Measurements from ENCODE around the gene ZBTB46. TPM values are rescaled to one million over a fixed set of nuclear protein-coding genes. Genes with fewer than 3 reads are reported as not detected.

Gene ZBTB46
- total RNA-seq, 1 experiment from 2014 or later: 15.9 TPM

- no peaks in the 10 kb centered on the region for H3K36me3 ChIP-seq
- no peaks in the 10 kb centered on the region for H3K9me3 ChIP-seq
- no peaks in the 10 kb centered on the region for H3K27me3 ChIP-seq
- peak overlapping the region; percentile 25; the same call in 1 of the 2 replicates for H3K4me3 ChIP-seq
- DNase-seq: no peak
These were observed 555 bp upstream of the ZBTB46 start for GRCh38 chr20:63831646-63831992.

- no peaks in the 10 kb centered on the region for H3K27me3 ChIP-seq
- no peaks in the 10 kb centered on the region for H3K9me3 ChIP-seq
- peaks cover 4% of the 10 kb centered on the region; the same call in 1 of the 2 replicates for H3K36me3 ChIP-seq
- peak overlapping the region; percentile 57 for H3K4me3 ChIP-seq
- DNase-seq: peak; percentile 42
These were observed 874 bp downstream of the ZBTB46 start for GRCh38 chr20:63829945-63830835.

GRCh38 chr20:63829603-63829944, 1.5 kb downstream of the ZBTB46 start:
- Histone ChIP-seq H3K9me3 (no peaks in the 10 kb centered on the region), H3K4me3 (peak overlapping the region; percentile 57), H3K27me3 (no peaks in the 10 kb centered on the region), H3K36me3 (peaks cover 4% of the 10 kb centered on the region; the same call in 1 of the 2 replicates)
- DNase-seq: no peak

- no peak for DNase-seq
- Histone ChIP-seq H3K27me3 (no peaks in the 10 kb centered on the region), H3K4me3 (no peak overlapping the region), H3K9me3 (no peaks in the 10 kb centered on the region), H3K36me3 (peaks cover 4% of the 10 kb centered on the region; the same call in 1 of the 2 replicates)
These were observed 2.1 kb downstream of the ZBTB46 start for GRCh38 chr20:63828951-63829350.

GRCh38 chr20:63828545-63828944, 2.5 kb downstream of the ZBTB46 start:
- no peak overlapping the region for H3K4me3 ChIP-seq
- peaks cover 4% of the 10 kb centered on the region; the same call in 1 of the 2 replicates for H3K36me3 ChIP-seq
- no peak for DNase-seq
- H3K9me3 ChIP-seq: no peaks in the 10 kb centered on the region
- H3K27me3 ChIP-seq: no peaks in the 10 kb centered on the region

GRCh38 chr20:63828124-63828523, 2.9 kb downstream of the ZBTB46 start:
- H3K9me3 ChIP-seq: no peaks in the 10 kb centered on the region
- DNase-seq: no peak
- H3K36me3 ChIP-seq: peaks cover 4% of the 10 kb centered on the region; the same call in 1 of the 2 replicates
- H3K27me3 ChIP-seq: no peaks in the 10 kb centered on the region
- H3K4me3 ChIP-seq: no peak overlapping the region

- peak; percentile 76 for DNase-seq
- Histone ChIP-seq H3K9me3 (no peaks in the 10 kb centered on the region), H3K36me3 (peaks cover 4% of the 10 kb centered on the region; the same call in 1 of the 2 replicates), H3K27me3 (no peaks in the 10 kb centered on the region), H3K4me3 (no peak overlapping the region)
These were observed 4.3 kb downstream of the ZBTB46 start for GRCh38 chr20:63826753-63827152.

GRCh38 chr20:63825331-63826118, 5.5 kb downstream of the ZBTB46 start:
- Histone ChIP-seq H3K27me3 (no peaks in the 10 kb centered on the region), H3K36me3 (peaks cover 4% of the 10 kb centered on the region; the same call in 1 of the 2 replicates), H3K4me3 (no peak overlapping the region), H3K9me3 (no peaks in the 10 kb centered on the region)
- DNase-seq: no peak

GRCh38 chr20:63823691-63824311, 7.3 kb downstream of the ZBTB46 start:
- no peaks in the 10 kb centered on the region for H3K27me3 ChIP-seq
- no peak overlapping the region for H3K4me3 ChIP-seq
- no peak for DNase-seq
- no peaks in the 10 kb centered on the region for H3K9me3 ChIP-seq
- peaks cover 4% of the 10 kb centered on the region; the same call in 1 of the 2 replicates for H3K36me3 ChIP-seq

GRCh38 chr20:63822276-63822696, 8.8 kb downstream of the ZBTB46 start:
- no peaks in the 10 kb centered on the region for H3K9me3 ChIP-seq
- peaks cover 4% of the 10 kb centered on the region; the same call in 1 of the 2 replicates for H3K36me3 ChIP-seq
- H3K27me3 ChIP-seq: no peaks in the 10 kb centered on the region
- no peak overlapping the region for H3K4me3 ChIP-seq
- DNase-seq: no peak

- H3K27me3 ChIP-seq: no peaks in the 10 kb centered on the region
- peaks cover 4% of the 10 kb centered on the region; the same call in 1 of the 2 replicates for H3K36me3 ChIP-seq
- no peak overlapping the region for H3K4me3 ChIP-seq
- DNase-seq: no peak
- no peaks in the 10 kb centered on the region for H3K9me3 ChIP-seq
These were observed 9.3 kb downstream of the ZBTB46 start for GRCh38 chr20:63821811-63822210.

- H3K36me3 ChIP-seq: no peaks in the 10 kb centered on the region
- no peak for DNase-seq
- H3K9me3 ChIP-seq: no peaks in the 10 kb centered on the region
- no peaks in the 10 kb centered on the region for H3K27me3 ChIP-seq
- no peak overlapping the region for H3K4me3 ChIP-seq
These were observed 11.7 kb downstream of the ZBTB46 start for GRCh38 chr20:63819224-63819921.

- no peak overlapping the region for H3K4me3 ChIP-seq
- no peaks in the 10 kb centered on the region for H3K36me3 ChIP-seq
- H3K9me3 ChIP-seq: no peaks in the 10 kb centered on the region
- DNase-seq: no peak
- no peaks in the 10 kb centered on the region for H3K27me3 ChIP-seq
These were observed 15.3 kb downstream of the ZBTB46 start for GRCh38 chr20:63815615-63816253.

- Histone ChIP-seq H3K4me3 (no peak overlapping the region), H3K36me3 (no peaks in the 10 kb centered on the region), H3K9me3 (no peaks in the 10 kb centered on the region), H3K27me3 (no peaks in the 10 kb centered on the region)
- DNase-seq: no peak
These were observed 16.0 kb downstream of the ZBTB46 start for GRCh38 chr20:63814891-63815614.

GRCh38 chr20:63811491-63811875, 19.6 kb downstream of the ZBTB46 start:
- H3K36me3 ChIP-seq: no peaks in the 10 kb centered on the region
- no peak for DNase-seq
- no peaks in the 10 kb centered on the region for H3K9me3 ChIP-seq
- no peak overlapping the region for H3K4me3 ChIP-seq
- no peaks in the 10 kb centered on the region for H3K27me3 ChIP-seq

Measured in MG63 (cell line).